ENCODE results near the gene ZNF134. TPM values are rescaled to one million over a fixed set of nuclear protein-coding genes. Genes with fewer than 3 reads are reported as not detected.

Gene ZNF134
- 15.5 and 18.8 TPM in 2 replicates for total RNA-seq

GRCh38 chr19:57613941-57614743 lies at the start of gene ZNF134:
ZNF134 (plus strand) TSS chr19:57614242; CDS start chr19:57619469, 5,227 bp downstream.

GRCh38 chr19:57578487-57579205 lies 35.4 kb upstream of the ZNF134 start, which contains the start of gene ZNF416:
ZNF416 (minus strand) TSS chr19:57578911; CDS start chr19:57578704, 207 bp downstream.

GRCh38 chr19:57583521-57584416 lies 30.3 kb upstream of the ZNF134 start, which contains the start of gene ZIK1:
ZIK1 (plus strand) TSS chr19:57584145; CDS start chr19:57584357, 212 bp downstream.

GRCh38 chr19:57599761-57600383 lies 14.2 kb upstream of the ZNF134 start, which contains the start of gene ZNF530:
ZNF530 (plus strand) TSS chr19:57599885; CDS start chr19:57604346, 4,461 bp downstream.

GRCh38 chr19:57632987-57633831 lies 19.2 kb downstream of the ZNF134 start, which contains the start of gene ZNF211:
ZNF211 (plus strand) TSS chr19:57633168; CDS start chr19:57633347, 179 bp downstream.

GRCh38 chr19:57668635-57669034 lies 54.6 kb downstream of the ZNF134 start, which contains the start of gene ZSCAN4:
ZSCAN4 (plus strand) TSS chr19:57668935; CDS start chr19:57676146, 7,211 bp downstream.

Other genes with a start within 250 kb of the ZNF134 start
- 21.5 and 25.4 TPM in 2 replicates for gene ZNF548, start 224.4 kb upstream of the ZNF134 start, total RNA-seq
- 10.4 and 11.5 TPM in 2 replicates for gene ZNF17, start 203.1 kb upstream of the ZNF134 start, total RNA-seq
- 6.8 and 8.9 TPM in 2 replicates for gene ZNF749, start 178.9 kb upstream of the ZNF134 start, total RNA-seq
- gene VN1R1, start 157.1 kb upstream of the ZNF134 start, total RNA-seq = 0.28 and 0.57 TPM in 2 replicates
- 12.1 and 18.6 TPM in 2 replicates for gene ZNF772, start 136.7 kb upstream of the ZNF134 start, total RNA-seq
- gene ZNF419, start 126.5 kb upstream of the ZNF134 start, total RNA-seq = 11.0 and 18.1 TPM in 2 replicates
- gene ZNF773, start 114.3 kb upstream of the ZNF134 start, total RNA-seq = 14.8 and 27.3 TPM in 2 replicates
- 4.7 and 4.9 TPM in 2 replicates for gene ZNF549, start 86.9 kb upstream of the ZNF134 start, total RNA-seq
- 7.3 and 7.8 TPM in 2 replicates for gene ZNF550, start 54.4 kb upstream of the ZNF134 start, total RNA-seq
- 4.7 and 5.0 TPM in 2 replicates for gene ZNF416, start 35.3 kb upstream of the ZNF134 start, total RNA-seq
- 5.4 and 5.5 TPM in 2 replicates for gene ZIK1, start 30.1 kb upstream of the ZNF134 start, total RNA-seq
- 1.6 and 2.6 TPM in 2 replicates for gene ZNF530, start 14.4 kb upstream of the ZNF134 start, total RNA-seq
- 8.0 and 10.2 TPM in 2 replicates for gene ZNF211, start 18.9 kb downstream of the ZNF134 start, total RNA-seq
- gene ZSCAN4, start 54.7 kb downstream of the ZNF134 start, total RNA-seq = not detected in 2 replicates
- 4.0 and 4.3 TPM in 2 replicates for gene ZNF551, start 67.7 kb downstream of the ZNF134 start, total RNA-seq
- 2.8 and 3.6 TPM in 2 replicates for gene ZNF154, start 95.0 kb downstream of the ZNF134 start, total RNA-seq
- 8.9 and 9.2 TPM in 2 replicates for gene ZNF671, start 113.4 kb downstream of the ZNF134 start, total RNA-seq
- 11.2 and 14.1 TPM in 2 replicates for gene ZNF776, start 132.6 kb downstream of the ZNF134 start, total RNA-seq
- 12.6 and 12.7 TPM in 2 replicates for gene ZNF586, start 155.4 kb downstream of the ZNF134 start, total RNA-seq
- gene ZNF552, start 200.7 kb downstream of the ZNF134 start, total RNA-seq = 4.7 and 6.0 TPM in 2 replicates
- 14.6 and 18.1 TPM in 2 replicates for gene ZNF587B, start 216.1 kb downstream of the ZNF134 start, total RNA-seq
- 18.5 and 20.2 TPM in 2 replicates for gene ZNF587, start 235.6 kb downstream of the ZNF134 start, total RNA-seq

Measured in smooth muscle cell of bladder (primary cell).